ENCODE measurements around the gene NT5DC4. TPM values are rescaled to one million over a fixed set of nuclear protein-coding genes. Genes with fewer than 3 reads are reported as not detected.

The NT5DC4 gene
- not detected in 2 replicates for total RNA-seq

DNA sequence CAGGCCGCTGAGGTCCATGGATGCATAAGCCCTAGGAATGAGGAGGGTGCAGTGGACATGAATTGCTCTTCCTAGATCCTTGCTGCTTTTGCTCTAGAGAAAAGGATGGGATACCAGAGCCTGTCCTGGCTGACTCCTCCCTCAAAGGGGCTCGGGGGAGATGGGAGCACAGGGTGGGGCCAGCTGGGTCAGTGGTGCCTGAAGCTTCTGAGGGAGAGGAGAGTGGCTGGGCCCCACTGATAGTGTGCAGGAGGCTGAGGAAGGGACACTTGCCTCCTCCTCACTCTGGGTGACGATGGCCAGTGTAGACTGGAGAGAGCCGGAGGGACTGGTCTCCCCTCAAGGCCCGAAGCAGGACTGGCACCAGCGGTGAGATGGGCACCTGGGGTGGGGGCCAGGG is at the start of gene NT5DC4:
NT5DC4 (plus strand) TSS at position 236 of the 400 bp plus-strand sequence; CDS start at position 296, 60 bp downstream.
- intact Hi-C loops (cut with micrococcal nuclease), result no loop called here

DNA sequence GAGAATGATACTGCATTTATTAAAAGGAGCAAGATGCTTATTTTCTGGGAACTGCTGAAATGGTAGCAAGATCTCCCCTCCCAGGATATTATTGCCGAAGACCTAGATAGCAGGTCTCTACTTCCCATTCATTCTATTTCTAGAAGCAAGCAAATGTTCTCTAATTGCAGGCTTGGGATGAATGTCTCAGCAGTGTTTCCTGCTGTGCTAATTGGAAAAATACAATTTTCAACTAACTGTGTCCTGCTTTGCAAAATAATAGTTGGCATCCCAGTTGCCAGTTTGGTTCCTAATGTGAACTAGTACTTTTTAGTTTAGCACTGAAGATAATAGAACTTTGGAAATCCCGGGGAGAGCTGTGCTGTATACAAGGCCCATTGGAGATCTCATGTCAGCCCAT is 49.0 kb upstream of the NT5DC4 start:
- intact Hi-C loops (cut with micrococcal nuclease), result no loop called here

DNA sequence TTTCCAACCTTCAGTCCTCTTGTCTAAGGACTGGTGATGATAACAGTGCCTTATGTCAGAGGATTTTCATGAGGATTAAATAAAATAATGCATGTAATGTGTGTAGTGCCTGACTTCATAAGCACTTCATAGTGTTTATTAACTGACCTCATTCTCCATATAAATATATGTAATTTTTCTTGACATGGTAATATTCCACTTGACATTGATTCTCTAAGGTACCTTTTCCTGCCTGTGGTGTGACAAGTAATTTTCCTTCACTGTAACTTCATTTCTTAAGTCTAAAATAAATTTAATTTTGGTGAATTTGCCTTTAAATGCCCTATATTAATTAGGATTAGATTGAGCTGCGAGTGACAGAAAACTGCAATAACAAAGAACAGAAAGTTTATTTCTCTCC is 47.8 kb upstream of the NT5DC4 start:
- intact Hi-C loops (cut with micrococcal nuclease), result no loop called here

DNA sequence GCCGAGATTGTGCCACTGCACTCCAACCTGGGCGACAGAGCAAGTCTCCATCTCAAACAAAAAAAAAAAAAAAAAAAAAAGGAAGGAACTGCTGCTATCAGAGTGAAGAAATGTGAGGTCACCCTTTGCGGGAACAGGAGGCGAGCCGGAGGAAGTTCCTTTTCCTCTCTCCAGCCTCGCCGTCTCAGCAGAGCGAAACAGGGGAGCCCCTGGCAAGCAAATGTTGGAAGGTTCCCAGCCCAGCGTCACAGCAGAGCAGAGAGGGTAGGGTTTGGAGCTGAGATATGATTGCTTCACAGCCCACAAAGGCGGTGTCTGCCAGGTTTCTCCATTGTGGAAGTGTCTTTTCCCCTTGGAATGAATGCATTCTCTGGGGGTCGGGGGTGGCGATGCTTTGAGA is 46.6 kb upstream of the NT5DC4 start:
- intact Hi-C loops (cut with micrococcal nuclease), result no loop called here

DNA sequence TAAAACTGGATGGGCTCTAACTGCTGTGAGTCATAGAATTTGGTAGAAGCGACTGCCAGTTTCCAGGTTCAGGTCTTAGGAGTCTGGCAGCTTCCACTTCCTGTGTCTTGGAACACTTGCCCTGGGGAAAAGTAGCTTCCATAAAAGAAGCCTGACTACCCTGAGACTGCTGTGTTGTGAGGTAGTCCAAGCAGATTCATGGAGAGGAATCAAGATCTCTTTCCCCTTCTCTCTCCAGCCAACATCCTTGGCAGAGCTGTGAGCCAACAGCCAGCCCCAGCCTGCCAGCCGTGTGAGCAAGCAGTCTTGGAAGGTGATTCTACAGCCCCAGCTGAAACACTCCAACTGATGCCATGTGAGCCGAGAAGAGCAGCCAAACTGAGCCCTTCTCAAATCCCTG is 41.3 kb upstream of the NT5DC4 start:
- intact Hi-C loops (cut with micrococcal nuclease), result no loop called here

DNA sequence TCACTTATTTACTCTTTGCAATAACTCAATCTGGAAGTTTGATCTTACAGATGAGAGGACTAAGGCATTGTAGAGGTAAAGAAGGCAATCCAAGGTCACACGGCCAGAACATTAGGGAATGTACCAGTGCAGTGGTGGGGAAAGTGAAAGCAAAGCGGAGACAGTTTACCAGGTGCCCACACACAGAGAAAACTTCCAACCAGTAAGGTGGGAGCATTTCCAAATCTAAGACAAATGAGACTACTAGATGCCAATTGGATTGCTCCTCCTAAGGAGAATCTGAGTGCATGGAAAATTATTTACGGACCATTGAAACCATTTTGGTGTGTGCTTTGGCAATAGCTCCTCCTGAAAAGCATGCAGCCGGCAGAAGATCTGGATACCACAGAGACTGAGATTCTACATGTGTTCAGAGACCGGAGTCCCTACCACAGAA is 40.1 kb upstream of the NT5DC4 start:
- intact Hi-C loops (cut with micrococcal nuclease), result no loop called here

DNA sequence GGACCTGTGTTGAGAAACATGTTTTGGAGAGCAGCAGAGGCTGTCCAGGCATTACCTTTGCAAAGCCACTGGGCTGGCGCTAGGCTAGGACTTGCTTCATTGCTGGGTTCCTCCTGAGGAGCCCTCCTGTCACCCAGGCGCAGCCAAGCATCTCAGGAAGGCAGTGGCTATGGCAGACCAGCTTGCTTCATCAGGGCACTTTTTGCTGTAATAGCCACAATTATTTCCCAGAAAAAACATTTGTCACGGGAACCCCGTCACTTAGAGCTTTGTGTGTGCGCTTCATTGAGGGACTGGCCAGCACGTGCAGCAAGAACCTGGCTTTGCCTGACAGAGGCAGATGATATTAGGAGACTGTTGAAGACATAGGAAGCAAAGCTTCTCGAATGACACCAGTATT is 38.7 kb upstream of the NT5DC4 start:
- intact Hi-C loops (cut with micrococcal nuclease), result no loop called here

DNA sequence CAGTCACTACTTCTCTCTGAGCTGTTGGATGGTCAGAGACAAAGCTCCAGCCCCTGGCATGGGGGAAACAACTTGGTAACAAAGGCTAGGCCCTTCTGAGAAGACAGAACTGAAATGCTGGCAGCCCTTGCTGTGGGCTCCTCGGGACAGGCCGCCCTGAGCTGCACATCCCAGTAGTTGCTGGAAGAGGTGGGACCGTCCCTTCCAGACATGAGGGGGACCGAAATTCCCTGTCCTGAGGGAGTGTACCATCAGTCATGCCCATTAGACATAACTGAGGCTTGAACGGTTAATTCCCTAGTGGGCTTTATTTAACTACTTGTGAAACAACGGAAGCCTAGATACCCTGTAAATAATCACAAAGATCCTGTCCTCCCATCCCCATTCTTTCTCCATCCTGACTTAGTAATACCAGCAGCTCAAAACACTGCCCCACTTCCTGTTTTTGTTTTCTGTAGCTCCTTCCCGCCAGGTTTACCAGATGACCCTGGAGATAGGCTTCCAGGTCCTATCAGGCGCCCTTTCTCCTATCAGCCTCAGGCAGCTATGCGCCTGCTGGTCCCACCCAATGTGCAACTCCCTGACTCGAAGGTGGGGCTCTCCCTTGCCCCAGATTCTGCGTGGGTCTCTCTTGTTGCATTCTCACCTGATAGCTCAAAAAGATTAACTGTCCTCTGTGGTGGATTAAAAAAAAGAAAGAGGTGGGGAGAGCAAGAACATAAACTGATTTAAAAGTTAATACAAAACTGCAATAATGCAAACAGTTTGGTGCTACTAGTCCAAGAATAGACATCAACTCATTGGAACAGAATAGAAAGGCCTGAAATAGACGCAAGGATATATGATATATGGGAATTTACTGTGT is 37.0 kb upstream of the NT5DC4 start:
- intact Hi-C loops (cut with micrococcal nuclease), result no loop called here

DNA sequence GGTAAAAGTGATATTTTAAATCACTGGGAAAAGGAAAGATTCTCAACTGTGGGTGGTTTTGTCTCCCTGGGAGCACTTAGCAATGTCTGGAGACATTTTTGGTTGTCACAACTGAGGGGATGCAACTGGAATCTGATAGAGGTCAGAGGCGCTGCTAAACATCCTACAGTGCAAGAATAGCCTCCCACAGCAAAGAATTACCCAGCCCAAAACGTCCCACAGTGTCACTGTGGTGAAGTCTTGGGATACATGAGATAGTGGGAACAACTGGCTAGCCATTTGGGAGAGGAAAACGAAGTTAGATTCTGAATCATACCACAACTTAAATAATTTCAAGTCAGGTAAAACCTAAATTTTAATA is 36.4 kb upstream of the NT5DC4 start:
- intact Hi-C loops (cut with micrococcal nuclease), result no loop called here

DNA sequence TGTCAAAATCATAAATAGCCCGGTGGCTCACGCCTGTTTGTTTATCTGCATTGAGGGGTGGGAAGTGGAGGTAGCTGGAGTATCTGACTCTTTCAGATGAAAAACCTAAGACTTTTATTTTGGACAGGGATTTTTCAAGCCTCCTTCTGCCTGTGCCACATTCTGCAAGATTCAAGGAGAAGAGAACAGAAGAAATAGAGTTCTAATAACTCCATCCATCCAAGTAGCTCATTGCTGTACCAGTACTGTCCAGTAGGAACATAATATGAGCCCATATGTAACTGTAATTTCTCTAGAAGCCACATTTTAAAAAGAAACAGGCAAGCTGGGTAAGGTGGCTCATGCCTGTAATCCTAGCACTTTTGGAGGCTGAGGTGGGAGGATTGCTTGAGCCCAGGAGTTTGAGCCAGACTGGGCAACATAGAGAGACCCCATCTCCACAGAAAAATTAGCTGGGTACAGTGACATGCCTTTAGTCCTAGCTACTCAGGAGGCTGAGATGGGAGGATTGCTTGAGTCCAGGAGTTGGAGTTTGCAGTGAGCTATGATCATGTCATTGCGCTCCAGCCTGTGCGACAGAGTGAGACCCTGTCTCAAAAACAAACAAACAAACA is 35.4 kb upstream of the NT5DC4 start:
- intact Hi-C loops (cut with micrococcal nuclease), result no loop called here

DNA sequence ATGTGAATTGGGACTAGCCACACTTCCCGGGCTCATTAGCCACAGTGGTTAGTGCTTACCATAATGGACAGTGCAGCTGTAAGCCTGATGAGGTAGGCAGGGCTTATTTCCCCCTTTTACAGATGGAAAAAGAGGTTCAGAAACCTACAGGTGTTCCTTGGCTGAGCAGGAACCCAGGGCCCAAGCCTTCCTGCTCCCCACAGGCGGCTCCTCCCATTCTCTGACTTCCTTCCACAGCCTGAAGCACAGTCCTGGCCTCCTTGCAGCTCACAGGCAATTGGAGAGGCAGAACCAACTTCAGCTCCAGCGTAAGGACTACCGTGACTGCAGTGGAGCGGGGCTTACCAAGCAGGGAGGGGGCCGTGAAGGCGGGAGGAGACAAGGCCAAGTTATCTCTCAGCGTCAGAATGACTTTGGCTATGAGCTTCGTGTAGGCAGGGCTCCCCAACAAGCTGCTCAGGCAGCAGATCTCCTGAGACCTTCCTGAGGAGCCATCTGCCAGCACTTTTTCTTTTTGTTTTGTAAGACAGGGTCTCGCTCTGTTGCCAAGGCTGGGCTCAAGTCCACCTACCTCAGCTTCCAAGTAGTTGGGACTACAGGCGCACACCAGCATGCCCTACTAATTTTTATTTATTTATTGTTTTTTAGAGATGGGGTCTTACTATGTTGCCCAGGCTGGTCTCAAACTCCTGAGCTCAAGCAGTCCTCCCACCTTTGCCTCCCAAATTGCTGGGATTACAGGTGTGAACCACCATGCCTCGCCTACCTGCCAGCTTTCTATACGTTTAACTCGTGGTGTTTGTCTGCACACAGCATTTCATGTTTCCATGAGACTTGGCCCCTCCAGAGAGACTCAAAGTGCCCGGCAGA is 34.2 kb upstream of the NT5DC4 start:
- intact Hi-C loops (cut with micrococcal nuclease), result no loop called here

DNA sequence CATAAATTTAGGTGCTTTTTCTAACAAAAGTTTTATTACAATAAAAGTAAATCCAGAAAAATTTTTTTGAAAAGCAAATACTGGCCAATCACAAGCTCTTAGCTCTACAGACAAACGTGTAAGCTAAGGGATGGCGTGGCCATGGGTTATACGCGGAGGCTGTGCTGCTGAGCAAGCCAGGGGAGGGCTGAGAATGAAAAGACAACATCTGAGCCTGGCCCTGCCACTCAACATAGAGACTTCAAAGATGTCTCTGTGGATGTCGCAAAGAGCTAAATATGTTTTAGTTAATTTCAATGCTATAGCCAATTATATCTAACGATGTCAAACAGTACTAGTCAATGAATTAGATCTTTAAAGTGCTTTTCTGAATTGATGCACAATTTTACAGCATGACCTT is 33.3 kb upstream of the NT5DC4 start:
- intact Hi-C loops (cut with micrococcal nuclease), result no loop called here

DNA sequence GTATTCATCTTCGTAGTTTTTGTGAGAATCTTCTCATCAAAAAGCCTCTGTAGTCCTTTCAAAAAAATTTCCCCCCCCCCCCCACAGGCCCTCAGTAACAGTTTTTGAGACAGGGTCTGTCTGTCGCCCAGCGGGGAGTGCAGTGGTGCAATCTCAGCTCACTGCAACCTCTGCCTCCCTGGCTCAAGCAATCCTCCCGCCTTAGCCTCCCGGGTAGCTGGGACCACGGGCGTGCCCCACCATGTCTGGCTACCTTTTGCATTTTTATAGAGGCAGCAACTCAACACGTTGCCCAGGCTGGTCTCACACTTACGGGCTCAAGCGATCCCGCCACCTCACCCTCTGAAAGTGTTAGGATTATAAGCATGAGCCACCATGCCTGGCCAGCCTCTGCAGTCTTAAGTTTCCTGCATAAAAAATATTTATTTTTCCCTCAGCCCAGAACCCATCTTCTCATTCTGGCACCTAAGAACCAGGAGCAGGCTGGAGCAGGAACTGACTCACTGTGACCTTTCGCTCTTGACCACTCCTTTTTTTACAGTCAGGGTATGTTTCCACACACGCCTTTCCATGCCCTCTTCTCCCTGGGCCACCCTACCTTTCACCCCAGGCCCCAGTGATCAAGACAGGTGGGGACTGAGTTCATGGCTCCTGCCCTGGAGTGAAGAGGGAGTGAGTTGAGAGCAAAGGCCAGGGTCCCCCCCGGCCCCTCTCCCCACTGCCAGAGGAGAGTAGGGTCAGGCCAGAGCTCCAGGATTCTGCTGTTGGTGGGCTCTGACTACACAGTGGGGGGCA is 32.5 kb upstream of the NT5DC4 start:
- intact Hi-C loops (cut with micrococcal nuclease), result no loop called here

DNA sequence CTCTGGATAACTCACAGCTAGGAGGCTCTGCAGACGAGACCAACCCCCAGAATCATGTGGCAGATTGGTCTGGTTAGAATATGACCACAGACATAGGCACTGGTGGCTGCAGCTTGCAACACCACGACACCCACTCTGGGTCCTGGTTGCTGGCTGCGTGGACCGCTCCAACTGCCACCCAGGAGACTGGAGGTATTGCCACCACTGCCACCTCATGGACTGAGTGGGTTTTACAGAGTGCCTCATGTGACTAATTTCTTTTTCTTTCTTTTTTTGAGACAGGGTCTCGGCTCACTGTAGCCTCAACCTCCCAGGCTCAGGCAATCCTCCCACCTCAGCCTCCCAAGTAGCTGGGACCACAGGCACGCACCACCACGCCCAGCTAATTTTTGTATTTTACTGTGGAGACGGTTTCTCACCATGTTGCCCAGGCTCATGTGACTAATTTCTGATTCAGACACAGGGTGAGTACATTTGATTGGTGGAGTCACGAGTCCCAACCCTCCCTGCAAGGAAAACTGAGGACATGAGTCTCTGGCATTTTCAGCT is 29.9 kb upstream of the NT5DC4 start:
- intact Hi-C loops (cut with micrococcal nuclease), result loop anchor here (1.0 to 5.0 kb wide), 5 partner anchors 35 to 107 kb away; partner anchors contain the start of genes CHCHD5 and SLC20A1

DNA sequence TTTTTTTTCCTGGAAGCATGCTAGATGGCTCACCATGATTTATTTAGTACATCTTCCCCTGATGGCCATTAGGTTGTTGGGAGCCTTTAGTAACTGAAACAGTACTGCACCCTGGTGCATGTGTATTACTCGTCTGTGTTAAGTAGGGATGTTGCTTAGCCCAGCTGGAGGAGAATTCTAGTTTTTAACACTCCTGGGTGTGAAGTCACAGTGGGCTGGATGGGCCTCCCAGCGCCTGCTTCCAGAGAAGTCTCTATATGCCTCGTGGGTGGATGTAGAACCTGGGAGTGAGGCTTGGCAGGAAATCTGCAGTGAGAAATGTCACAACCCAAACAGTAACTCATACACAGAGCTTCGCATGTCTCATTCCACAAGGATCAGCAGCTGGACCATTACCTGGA is 28.9 kb upstream of the NT5DC4 start:
- intact Hi-C loops (cut with micrococcal nuclease), result loop anchor here (1.0 to 5.0 kb wide), 7 partner anchors 14 to 108 kb away; partner anchors contain the start of genes CHCHD5 and SLC20A1

DNA sequence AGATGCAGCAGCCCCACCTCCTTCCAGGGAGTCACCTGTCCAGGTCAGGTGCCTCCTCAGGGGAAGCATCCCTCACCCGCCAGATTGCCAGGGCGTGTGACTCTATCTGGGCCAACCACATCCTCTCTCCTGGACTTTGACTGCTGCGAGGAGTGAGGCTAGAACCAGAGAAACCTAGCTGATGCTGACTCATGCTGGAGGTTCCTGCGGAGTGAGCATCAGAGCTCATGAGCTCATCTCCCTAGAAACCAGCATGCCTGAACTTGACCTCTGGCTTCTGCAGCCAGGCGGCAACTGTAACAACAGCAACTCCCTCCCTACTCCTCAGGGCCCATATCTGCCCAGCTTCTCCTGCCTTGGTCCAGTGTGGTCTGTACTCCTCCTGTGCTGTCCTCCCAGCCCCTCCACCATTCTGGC is 28.3 kb upstream of the NT5DC4 start:
- intact Hi-C loops (cut with micrococcal nuclease), result loop anchor here (1.0 to 5.0 kb wide), 3 partner anchors 14 to 62 kb away; partner anchors contain the start of gene SLC20A1

DNA sequence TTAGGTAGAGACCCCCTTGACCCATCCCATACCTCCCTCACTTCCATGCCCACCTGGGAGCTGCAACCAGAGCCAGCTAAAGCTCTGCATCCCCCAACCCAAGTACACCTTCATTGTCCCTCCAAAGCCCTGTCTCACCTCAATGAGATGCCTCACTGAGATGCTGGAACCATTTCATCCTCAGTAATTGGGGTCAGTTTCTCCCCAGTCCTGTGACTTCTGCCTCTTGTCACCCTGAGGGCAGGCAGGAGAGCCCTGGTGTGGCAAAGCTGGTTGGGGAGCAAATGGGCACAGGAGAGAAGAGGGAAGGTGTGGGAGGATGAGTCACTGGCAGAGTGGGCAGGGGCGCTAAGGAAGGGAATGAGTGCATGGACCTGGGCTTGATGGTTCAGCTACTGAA is 27.9 kb upstream of the NT5DC4 start:
- intact Hi-C loops (cut with micrococcal nuclease), result loop anchor here (1.0 to 5.0 kb wide), 3 partner anchors 13 to 62 kb away; partner anchors contain the start of gene SLC20A1

DNA sequence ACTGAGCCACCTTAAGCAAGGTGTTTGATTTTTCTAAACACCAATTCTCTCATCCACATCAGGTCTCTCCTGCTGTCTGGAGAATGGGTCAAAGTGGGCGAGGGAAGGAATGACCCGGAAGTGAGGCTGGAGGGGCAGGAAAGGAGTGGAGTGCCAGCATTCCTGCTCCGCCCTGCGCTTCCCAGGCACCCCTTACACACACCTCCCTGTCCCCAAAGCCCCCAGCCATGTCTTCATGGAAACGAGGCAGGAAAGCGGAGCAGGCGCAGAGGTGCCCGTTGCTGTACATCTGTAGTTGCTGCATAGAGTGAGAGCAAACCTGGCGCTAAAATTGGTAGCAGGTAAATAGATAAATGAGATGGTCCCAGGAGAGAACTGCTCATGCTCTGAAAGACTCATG is 27.2 kb upstream of the NT5DC4 start:
- intact Hi-C loops (cut with micrococcal nuclease), result loop anchor here (2.0 to 5.0 kb wide), 2 partner anchors 46 to 63 kb away; partner anchors contain the start of gene SLC20A1

DNA sequence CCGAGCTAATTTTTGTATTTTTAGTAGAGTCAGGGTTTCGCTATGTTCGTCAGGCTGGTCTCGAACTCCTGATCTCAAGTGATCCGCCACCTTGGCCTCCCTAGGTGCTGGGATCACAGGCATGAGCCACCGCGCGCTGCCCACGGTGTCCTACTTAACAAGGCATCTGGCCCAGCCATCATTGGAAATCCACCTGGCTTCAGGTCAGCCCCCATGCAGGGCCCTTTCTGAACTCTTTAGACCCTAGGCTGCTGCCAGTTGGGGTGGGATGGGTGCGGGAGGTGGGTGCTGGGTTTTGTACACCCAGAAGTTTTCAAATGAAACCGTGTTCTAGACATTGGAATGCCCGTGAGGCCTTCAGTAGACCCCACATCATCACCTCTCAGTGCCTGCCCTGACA is 26.6 kb upstream of the NT5DC4 start:
- intact Hi-C loops (cut with micrococcal nuclease), result loop anchor here (5.0 kb wide), 1 partner anchor 47 kb away; the partner anchor contains the start of gene SLC20A1

DNA sequence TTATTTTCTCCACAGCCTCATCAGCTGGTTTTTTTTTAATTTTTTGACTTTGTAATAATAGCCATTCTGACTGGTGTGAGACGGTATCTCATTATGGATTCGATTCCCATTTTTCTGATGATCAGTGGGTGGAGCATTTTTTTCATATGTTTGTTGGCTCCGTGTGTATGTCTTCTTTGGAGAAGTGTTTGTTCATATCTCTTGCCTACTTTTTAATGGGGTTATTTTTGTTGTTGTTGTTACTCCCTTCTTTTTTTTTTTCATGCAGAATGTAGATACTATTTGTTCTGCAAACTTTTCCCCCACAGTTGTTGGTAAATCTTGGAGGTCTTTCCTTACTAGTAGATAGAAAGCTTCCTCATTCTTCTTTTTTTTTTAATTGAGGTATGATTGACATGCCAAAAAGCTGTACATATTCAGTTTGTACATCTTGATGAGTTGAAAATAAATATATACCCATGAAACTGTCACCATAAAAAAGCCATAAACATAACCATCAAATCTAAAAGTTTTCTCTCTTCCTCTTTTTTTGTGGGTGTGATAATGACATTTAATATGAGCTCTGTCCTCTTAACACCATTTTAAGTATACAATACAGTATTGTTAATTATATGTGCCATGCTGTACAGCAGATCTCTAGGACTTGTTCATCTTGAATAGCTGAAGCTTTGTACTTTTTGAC is 21.8 kb upstream of the NT5DC4 start:
- intact Hi-C loops (cut with micrococcal nuclease), result no loop called here

Data from T-helper 2 cell treated with Interferon-gamma antibody and Interleukin-4, amounts not matched to agents 100 ng/mL and 5 ng/mL, for 36 hours (primary cell).